Measurements from ENCODE around the gene KCNH5.

The KCNH5 gene

GRCh38 chr14:62739647-62740046 is 305.6 kb downstream of the KCNH5 start:
- DNase-seq (ENCODE audit: low read depth): no peak

DNA sequence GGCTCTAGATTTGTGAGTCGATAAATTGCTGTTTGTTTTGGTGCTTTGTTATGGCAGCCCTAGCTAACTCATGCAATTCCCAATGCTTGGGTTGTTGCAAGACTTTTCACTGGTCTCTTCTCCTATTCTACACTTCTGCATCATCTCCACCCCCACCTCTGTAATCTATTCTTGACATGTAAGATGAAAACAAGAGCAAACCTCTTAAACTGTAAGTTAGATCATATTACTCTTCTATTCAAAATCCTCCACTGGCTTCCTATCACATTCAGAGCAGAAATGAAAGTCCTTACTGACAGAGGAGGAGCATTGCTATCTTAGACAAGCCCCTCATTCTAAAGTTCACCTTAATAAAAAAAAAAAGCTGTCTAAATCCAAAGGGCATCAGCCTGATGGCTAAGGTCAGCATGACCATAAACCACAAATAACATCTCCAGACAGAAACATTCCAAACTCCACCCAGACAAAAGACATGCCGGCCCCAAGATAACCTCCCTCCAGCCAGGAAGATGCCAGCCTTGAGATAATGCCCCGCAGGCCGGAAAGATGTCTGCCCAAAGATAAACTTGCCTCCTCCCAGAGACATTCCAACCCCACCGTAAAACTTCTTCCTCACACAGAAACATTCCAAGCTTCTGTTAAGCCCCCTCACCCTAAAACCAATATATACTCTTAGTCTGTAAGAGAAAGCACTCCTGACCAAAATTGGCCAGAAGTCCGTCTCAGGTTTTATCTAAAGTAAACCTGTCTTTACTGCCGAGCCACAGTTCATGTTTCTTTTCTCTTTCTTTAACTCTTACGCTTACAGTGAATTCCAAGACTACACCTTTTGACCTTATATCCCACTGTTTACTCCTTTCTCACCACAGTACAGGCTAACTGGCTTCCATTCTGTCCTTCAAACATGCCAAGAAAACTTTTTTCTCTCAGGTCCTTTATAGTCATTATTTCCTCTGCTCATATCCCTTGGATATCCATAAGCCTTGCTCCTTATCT is 308.9 kb downstream of the KCNH5 start:
- peak; percentile 8 for DNase-seq (ENCODE audit: low read depth)

DNA sequence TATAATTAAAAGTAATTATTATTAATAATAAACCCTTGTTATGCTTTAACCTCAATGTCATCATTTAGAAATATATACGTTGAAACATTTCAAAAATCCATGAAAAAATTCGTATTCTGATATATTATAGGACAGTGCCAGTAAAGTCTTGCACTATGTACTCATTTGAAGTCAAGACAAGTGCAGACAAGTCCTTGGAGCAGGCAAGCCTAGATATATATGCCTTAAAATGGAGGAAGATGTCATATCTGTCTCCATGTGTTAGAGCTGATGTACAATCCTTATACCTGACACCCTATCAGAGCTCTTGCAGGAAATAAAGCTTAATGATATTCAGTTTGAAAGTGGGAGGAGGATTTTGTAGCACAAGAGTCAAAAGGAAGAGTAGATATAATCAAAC is 310.4 kb downstream of the KCNH5 start:
- DNase-seq (ENCODE audit: low read depth): no peak

DNA sequence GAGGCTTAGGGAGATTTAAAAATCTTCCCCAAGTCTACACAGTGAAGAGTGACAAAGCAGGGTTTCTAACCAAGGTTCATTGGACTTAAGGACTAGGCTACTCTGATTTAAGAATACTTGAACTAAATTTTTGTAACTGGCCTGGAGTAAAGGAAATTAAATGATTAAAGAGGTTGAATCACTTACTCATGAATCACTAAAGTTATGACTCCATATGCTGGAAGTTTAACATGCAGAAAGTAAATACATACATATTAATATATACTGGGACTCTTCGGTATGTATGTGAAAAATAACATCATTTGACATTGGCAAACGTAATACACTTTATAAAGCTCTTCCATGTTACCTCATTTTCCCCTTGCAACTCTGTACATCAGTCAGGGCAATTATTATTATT is 322.9 kb downstream of the KCNH5 start:
- no peak for DNase-seq (ENCODE audit: low read depth)

GRCh38 chr14:62718629-62719028 is 326.6 kb downstream of the KCNH5 start:
- DNase-seq (ENCODE audit: low read depth): no peak

DNA sequence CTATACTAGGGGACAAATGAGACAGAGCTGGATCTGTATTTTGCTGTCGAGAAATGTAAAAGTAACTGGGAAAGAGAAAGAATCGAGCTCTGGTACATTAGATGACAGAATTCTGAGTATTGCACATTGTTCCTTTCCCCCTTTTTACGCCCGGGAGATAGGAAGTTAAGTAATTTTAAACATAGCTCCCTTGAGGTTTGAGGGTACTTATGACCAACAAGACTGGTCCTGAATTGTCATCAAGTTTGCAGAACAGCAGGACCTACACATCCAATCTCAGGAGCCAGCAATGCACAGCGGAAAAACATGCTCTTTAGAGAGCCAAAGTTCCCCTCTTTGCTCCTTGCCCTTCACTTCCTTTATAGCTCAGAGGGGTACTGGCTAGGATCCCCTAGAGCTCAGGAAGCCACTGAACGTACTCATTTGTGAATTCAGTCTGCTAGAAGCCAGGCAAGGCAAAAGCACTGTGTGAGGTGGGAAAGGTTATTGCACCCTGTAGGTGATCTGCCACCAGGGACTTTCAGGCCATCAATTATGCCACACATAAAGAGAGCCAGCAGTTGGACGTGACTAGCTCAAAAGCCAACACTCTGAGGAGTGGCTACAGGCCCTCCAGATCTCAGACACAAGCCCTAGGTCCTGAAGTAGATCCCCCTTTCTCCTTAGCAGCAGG is 333.8 kb downstream of the KCNH5 start:
- DNase-seq (ENCODE audit: low read depth): no peak

- DNase-seq (ENCODE audit: low read depth): no peak
Observed at GRCh38 chr14:62710811-62711210, 334.4 kb downstream of the KCNH5 start.

DNA sequence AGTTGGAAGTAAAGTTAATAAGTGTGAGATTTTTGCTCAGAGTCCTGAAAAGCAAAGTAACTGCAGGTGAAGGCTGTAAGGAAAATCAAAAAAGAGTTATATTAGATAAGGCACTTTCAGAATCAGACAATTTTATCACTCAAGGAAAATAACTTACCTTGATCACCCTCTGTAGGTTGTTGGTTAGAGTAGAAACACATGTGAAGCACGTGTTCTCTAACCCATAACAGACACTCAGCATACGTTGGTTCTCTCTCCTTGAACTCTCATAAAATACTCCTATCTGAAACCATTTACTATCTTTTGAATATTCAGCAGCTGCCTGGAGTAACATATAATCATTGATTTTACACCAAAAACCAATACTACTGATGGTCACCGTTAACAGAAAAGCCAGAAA is 335.5 kb downstream of the KCNH5 start:
- DNase-seq (ENCODE audit: low read depth): no peak

GRCh38 chr14:62706217-62706616 is 339.0 kb downstream of the KCNH5 start:
- peak; percentile 8 for DNase-seq (ENCODE audit: low read depth)

DNA sequence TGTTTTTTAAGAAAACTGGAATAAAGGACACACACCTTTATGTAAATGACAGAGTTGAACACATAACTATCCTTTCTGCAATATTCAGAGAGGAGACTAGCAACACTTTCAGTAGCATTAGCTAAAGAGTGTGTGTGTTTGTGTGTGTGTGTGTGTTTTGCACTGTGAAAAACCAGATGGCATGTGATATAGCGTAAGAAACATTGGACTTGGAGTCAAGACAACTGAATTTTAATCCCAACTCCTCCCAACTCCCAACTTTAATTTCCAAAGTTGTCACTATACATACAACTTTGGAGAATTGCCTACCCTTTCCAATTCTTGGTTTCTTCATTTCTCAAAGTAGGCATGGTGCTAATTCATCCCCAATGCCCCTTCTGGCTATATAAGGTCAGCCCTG is 347.8 kb downstream of the KCNH5 start:
- no peak for DNase-seq (ENCODE audit: low read depth)

DNA sequence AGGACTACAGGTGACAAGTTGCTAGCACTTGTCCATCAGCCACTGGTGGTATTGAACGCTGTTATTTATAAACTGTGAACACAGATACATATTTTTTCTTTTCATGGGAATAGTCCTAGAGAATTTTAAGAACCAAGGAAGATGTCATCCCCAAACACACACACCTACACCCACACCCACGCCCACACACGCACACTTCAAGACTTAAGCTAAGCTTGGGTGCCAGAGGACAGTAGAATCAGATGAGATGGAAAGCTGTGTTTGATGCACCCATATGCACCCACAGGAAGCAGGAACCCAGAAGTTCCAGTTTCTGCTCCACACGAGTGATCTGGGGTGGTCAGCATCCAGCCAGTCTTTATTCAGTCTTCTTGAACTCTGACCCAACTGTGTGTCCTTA is 348.3 kb downstream of the KCNH5 start:
- no peak for DNase-seq (ENCODE audit: low read depth)

- DNase-seq (ENCODE audit: low read depth): no peak
Observed at GRCh38 chr14:62696331-62696924, 348.8 kb downstream of the KCNH5 start.

DNA sequence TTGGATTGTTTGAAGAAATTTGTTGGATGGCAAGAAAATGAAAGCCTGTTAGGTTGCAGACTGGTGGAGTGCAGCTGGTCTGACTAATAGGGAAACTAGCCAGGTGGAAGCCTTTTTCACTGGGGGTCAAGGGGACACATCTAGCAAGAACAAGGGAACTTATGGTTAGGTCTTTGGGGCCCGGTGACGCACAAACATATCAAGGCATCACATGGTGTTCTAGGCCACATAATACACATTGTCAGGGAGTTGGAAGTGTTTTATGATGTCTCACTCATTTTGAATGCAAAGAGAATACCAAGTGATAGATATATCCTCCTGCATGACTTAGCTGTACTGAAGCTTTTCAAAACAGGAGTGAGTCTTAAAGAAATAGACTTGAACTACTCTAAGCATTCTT is 351.2 kb downstream of the KCNH5 start:
- peak; percentile 98 for DNase-seq (ENCODE audit: low read depth)

- DNase-seq (ENCODE audit: low read depth): peak; percentile 50
Observed at GRCh38 chr14:62692490-62693106, 352.7 kb downstream of the KCNH5 start.

DNA sequence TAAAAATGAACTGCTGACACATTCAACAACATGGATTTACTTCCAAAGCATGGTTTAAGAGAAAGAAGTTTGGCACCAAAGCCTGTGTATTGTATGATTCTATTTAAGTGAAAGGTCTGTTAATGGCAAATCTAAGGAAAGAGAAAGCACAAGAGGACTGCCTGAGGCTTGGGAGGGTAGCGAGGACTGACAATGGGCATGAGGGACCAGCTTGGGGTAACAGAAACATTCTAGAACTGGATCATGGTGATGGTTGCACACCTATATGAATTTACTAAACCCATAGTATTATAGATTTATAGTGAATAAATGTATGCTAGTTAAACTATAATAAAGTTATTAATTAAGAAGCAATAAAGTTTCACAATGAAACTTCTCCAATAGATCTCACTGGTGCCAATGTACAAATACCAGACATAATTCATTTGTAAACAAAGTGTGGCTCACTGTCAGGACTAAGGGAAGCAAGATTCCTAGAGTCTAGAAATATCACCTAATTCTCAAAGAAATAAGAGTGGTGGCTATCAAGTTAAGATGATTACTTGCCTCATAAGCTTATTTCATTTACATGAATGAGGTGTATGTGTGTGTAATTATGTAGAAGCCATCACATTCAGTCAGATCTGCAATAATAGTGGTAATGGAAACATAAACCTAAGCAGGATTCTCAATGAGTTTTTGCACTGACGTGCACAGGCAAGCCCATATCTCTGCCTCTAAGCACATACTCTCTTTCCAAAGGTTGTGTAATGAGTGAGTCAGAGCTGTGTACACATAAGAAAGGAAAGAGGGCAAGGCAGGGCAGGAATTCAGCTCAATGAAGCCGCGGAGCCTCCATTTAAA is 353.4 kb downstream of the KCNH5 start:
- peak; percentile 96 for DNase-seq (ENCODE audit: low read depth)

- no peak for DNase-seq (ENCODE audit: low read depth)
Observed at GRCh38 chr14:62689733-62690132, 355.5 kb downstream of the KCNH5 start.

GRCh38 chr14:62687818-62688217 is 357.4 kb downstream of the KCNH5 start:
- DNase-seq (ENCODE audit: low read depth): no peak

- DNase-seq (ENCODE audit: low read depth): no peak
Observed at GRCh38 chr14:62684376-62684775, 360.9 kb downstream of the KCNH5 start.

DNA sequence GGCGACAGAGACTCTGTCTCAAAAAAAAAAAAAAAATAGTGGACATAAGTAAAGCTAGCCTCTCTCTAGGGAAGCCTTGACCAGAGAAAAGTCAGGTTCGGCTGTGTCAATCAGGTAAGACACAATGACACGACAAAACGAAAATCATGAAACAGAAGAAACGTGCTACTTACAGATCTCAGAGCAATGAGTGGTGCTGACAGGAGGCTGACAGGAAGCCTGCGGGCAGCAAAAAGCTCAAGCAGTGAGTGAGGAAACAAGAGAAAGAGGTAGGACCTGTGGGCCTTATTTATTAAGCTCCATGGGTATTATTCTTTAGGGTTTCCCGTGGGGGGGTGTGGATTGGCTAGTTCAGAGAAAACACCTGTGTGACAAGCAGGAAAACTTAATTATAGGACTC is 363.1 kb downstream of the KCNH5 start:
- no peak for DNase-seq (ENCODE audit: low read depth)

GRCh38 chr14:62674563-62675237 is 370.6 kb downstream of the KCNH5 start:
- peak; percentile 5 for DNase-seq (ENCODE audit: low read depth)

Measured in iris pigment epithelial cell (primary cell).